ENCODE results near the gene FAU.

The FAU gene

DNA sequence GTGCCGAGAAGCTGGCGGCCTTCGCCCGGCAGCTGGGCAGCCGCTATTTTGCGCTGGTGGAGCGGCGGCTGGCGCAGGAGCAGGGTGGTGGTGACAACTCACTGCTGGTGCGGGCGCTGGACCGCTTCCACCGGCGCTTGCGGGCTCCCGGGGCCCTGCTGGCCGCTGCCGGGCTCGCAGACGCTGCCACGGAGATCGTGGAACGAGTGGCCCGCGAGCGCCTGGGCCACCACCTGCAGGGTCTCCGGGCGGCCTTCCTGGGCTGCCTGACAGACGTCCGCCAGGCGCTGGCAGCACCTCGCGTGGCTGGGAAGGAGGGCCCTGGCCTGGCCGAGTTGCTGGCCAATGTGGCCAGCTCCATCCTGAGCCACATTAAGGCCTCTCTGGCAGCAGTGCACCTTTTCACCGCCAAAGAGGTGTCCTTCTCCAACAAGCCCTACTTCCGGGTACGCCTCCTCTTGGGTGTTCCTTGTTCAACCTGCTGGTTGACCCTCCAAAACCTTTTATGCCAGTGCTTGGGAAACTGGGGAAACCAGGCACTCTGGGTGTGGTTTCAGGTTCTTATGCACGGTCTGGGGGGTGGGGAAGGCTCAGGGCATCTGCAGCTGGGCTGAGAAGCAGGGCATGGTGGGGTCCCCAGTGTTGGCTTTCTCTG, 13.3 kb downstream of the FAU start:
- no peak for TF ChIP-seq SUZ12 (IDR thresholded peaks at IDR 0.05; ENCODE audit: extremely low read depth, insufficient read depth, insufficient read length)
- TF ChIP-seq ZNF274 (IDR thresholded peaks at IDR 0.05; ENCODE audit: low read depth, low read length), result no peak
- TF ChIP-seq YY1 (IDR thresholded peaks at IDR 0.05; ENCODE audit: insufficient read depth, insufficient read length), result no peak
- Histone ChIP-seq H3K9me3 (ENCODE audit: insufficient read depth, low read length) (no peaks in the 10 kb centered on the region), H3K4me3 (ENCODE audit: insufficient read length, low read depth) (no peak overlapping the region), H3K27me3 (ENCODE audit: insufficient read depth, insufficient read length) (no peaks in the 10 kb centered on the region), H3K4me1 (ENCODE audit: insufficient read depth, insufficient read length) (peaks cover 8% of the 10 kb centered on the region), H3K36me3 (ENCODE audit: insufficient read depth, insufficient read length, low read length) (peaks cover 44% of the 10 kb centered on the region), H3K9ac (ENCODE audit: insufficient read length, low read depth) (no peak overlapping the region)
- no peak for DNase-seq (ENCODE audit: low read depth, low spot score)

DNA sequence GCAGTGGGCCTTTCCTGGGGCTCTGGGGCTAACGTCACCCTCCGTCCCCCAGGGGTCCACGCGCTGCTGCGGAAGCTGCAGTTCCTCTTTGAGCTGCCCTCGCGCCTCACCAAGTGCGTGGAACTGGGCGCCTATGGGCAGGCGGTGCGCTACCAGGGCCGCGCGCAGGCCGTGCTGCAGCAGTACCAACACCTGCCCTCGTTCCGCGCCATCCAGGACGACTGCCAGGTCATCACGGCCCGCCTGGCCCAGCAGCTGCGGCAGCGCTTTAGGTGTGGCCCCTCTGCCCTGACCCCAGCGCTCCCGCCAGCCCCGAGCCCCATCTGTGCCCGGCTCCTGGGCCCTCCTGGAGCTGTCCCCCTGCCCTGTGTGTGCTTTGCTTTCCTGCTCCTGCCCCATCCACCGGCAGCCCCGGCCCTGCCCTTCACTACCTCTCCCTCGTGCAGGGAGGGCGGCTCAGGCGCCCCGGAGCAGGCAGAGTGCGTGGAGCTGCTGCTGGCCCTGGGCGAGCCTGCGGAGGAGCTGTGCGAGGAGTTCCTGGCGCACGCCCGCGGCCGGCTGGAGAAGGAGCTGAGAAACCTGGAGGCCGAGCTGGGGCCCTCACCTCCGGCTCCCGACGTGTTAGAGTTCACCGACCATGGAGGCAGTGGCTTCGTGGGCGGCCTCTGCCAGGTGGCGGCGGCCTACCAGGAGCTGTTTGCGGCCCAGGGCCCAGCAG, 14.0 kb downstream of the FAU start:
- peaks cover 8% of the 10 kb centered on the region for H3K4me1 ChIP-seq (ENCODE audit: insufficient read depth, insufficient read length)
- TF ChIP-seq SUZ12 (IDR thresholded peaks at IDR 0.05; ENCODE audit: extremely low read depth, insufficient read depth, insufficient read length), result no peak
- TF ChIP-seq YY1 (IDR thresholded peaks at IDR 0.05; ENCODE audit: insufficient read depth, insufficient read length), result no peak
- TF ChIP-seq ZNF274 (IDR thresholded peaks at IDR 0.05; ENCODE audit: low read depth, low read length), result no peak
- DNase-seq (ENCODE audit: low read depth, low spot score), result no peak
- no peaks in the 10 kb centered on the region for H3K9me3 ChIP-seq (ENCODE audit: insufficient read depth, low read length)
- H3K36me3 ChIP-seq (ENCODE audit: insufficient read depth, insufficient read length, low read length), result peaks cover 46% of the 10 kb centered on the region
- no peak overlapping the region for H3K4me3 ChIP-seq (ENCODE audit: insufficient read length, low read depth)
- no peaks in the 10 kb centered on the region for H3K27me3 ChIP-seq (ENCODE audit: insufficient read depth, insufficient read length)
- H3K9ac ChIP-seq (ENCODE audit: insufficient read length, low read depth), result no peak overlapping the region

DNA sequence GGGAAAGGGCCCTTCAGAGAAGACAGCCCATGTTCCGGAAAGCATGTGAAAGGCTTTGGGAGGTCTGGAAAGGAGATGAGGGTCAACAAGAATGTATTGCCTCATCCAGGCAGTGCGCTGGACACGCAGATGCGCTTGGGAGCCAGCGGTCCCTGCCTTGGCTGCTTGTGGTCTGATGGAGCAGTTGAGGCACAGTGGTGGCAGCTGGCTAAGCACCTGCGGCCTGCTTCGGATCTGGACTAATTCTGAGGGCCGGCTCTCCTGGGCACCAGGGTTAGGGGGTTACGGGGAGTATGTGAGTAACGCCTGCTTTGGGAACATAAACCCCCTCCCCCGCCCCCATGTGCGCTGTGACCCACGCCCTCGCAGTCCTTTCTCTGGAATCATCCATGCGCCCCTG, 14.9 kb downstream of the FAU start:
- DNase-seq (ENCODE audit: low read depth, low spot score), result no peak
- H3K9ac ChIP-seq (ENCODE audit: insufficient read length, low read depth), result no peak overlapping the region
- H3K4me1 ChIP-seq (ENCODE audit: insufficient read depth, insufficient read length), result peaks cover 8% of the 10 kb centered on the region
- H3K36me3 ChIP-seq (ENCODE audit: insufficient read depth, insufficient read length, low read length), result peaks cover 52% of the 10 kb centered on the region
- no peak overlapping the region for H3K4me3 ChIP-seq (ENCODE audit: insufficient read length, low read depth)
- H3K9me3 ChIP-seq (ENCODE audit: insufficient read depth, low read length), result no peaks in the 10 kb centered on the region
- H3K27me3 ChIP-seq (ENCODE audit: insufficient read depth, insufficient read length), result no peaks in the 10 kb centered on the region
- TF ChIP-seq YY1 (IDR thresholded peaks at IDR 0.05; ENCODE audit: insufficient read depth, insufficient read length) (no peak), SUZ12 (IDR thresholded peaks at IDR 0.05; ENCODE audit: extremely low read depth, insufficient read depth, insufficient read length) (no peak), ZNF274 (IDR thresholded peaks at IDR 0.05; ENCODE audit: low read depth, low read length) (no peak)

DNA sequence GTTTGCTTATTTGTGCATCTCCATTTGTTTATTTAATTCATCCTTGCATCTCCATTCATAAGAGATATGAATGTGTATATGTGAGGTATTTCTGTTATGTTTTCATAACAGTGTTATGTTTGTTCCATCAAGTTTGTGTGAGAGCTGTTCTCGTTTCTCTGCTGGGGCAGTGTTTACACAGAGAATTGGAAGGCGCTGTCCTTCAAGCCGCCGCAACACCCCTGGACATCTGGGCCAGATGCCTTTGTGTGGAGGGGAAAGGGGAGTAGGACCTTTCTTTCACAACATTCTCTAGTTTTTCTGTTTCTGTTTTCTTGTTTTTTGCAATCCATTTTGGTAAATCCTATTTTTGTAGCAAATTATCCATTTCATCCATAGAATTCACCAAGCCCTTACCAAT, 17.3 kb downstream of the FAU start:
- H3K36me3 ChIP-seq (ENCODE audit: insufficient read depth, insufficient read length, low read length), result peaks cover 51% of the 10 kb centered on the region

DNA sequence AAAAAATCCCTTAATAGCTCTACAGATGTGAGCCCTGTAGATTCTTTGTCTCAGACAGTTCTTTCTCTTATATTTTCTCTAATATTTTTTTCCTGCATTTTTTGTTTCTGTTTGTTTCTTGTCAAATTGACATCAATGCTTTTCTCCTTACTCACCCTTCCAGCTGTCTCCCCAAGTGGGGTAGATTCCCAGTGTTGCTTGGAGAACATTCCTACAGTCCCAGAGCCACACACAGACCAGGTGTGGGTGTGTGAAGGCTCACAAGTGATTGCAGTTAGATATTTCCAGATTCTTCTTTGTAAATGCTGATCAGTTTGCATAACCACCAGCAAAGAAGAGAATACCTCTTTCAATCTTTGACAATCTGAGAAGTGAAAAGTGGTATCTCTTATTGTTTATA, 18.5 kb downstream of the FAU start:
- Histone ChIP-seq H3K4me1 (ENCODE audit: insufficient read depth, insufficient read length) (no peaks in the 10 kb centered on the region), H3K27me3 (ENCODE audit: insufficient read depth, insufficient read length) (no peaks in the 10 kb centered on the region), H3K9me3 (ENCODE audit: insufficient read depth, low read length) (no peaks in the 10 kb centered on the region), H3K36me3 (ENCODE audit: insufficient read depth, insufficient read length, low read length) (peaks cover 49% of the 10 kb centered on the region), H3K9ac (ENCODE audit: insufficient read length, low read depth) (no peak overlapping the region), H3K4me3 (ENCODE audit: insufficient read length, low read depth) (no peak overlapping the region)
- no peak for DNase-seq (ENCODE audit: low read depth, low spot score)
- TF ChIP-seq ZNF274 (IDR thresholded peaks at IDR 0.05; ENCODE audit: low read depth, low read length), result no peak
- no peak for TF ChIP-seq SUZ12 (IDR thresholded peaks at IDR 0.05; ENCODE audit: extremely low read depth, insufficient read depth, insufficient read length)
- no peak for TF ChIP-seq YY1 (IDR thresholded peaks at IDR 0.05; ENCODE audit: insufficient read depth, insufficient read length)

More for the DNA sequence above, 17.3 kb downstream of the FAU start:
- Histone ChIP-seq H3K9ac (ENCODE audit: insufficient read length, low read depth) (no peak overlapping the region), H3K4me3 (ENCODE audit: insufficient read length, low read depth) (no peak overlapping the region), H3K27me3 (ENCODE audit: insufficient read depth, insufficient read length) (no peaks in the 10 kb centered on the region), H3K4me1 (ENCODE audit: insufficient read depth, insufficient read length) (no peaks in the 10 kb centered on the region), H3K9me3 (ENCODE audit: insufficient read depth, low read length) (no peaks in the 10 kb centered on the region)
- no peak for DNase-seq (ENCODE audit: low read depth, low spot score)
- TF ChIP-seq ZNF274 (IDR thresholded peaks at IDR 0.05; ENCODE audit: low read depth, low read length), result no peak
- no peak for TF ChIP-seq YY1 (IDR thresholded peaks at IDR 0.05; ENCODE audit: insufficient read depth, insufficient read length)
- no peak for TF ChIP-seq SUZ12 (IDR thresholded peaks at IDR 0.05; ENCODE audit: extremely low read depth, insufficient read depth, insufficient read length)

DNA sequence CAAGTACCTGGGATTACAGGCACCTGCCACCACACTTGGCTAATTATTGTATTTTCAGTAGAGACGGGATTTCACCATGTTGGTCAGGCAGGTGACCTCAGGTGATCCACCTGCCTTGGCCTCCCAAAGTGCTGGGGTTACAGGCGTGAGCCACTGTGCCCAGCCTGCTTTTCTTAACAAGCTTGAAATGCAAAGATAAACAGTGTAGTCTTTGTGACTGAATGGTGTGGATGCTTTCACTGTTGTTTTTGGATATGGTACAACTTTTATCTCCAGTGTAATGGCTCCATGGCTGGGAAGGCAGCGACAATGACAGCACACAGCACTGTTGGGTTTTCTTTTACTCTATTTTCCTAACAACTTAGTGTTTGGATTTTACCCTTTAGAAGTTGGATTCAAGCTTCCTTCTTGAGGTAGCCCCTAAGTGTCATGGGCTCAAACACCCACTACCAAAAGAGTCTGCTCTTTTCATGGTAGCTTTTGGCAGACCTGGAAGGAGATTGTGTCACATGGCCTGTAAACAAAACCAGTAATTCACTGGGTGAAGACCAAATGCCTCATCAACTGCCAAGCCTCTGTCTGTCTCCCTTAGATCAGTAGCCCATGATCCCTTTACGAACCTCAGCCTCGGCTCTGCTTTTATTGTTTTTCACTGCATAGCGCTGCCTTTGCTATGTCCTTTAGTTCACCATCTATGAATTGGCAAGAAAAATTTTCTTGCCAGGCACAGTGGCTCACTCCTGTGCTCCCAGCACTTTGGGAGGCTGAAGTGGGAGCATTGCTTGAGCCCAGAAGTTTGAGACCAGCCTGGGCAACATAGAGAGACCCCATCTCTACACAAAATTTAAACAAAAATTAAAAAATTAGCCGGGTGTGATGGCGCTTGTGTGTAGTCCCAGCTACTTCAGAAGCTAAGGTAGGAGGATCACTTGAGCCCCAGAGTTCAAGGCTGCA, 19.5 kb downstream of the FAU start:
- DNase-seq (ENCODE audit: low read depth, low spot score), result no peak
- Histone ChIP-seq H3K9me3 (ENCODE audit: insufficient read depth, low read length) (no peaks in the 10 kb centered on the region), H3K4me1 (ENCODE audit: insufficient read depth, insufficient read length) (no peaks in the 10 kb centered on the region), H3K9ac (ENCODE audit: insufficient read length, low read depth) (no peak overlapping the region), H3K27me3 (ENCODE audit: insufficient read depth, insufficient read length) (no peaks in the 10 kb centered on the region), H3K36me3 (ENCODE audit: insufficient read depth, insufficient read length, low read length) (peaks cover 52% of the 10 kb centered on the region), H3K4me3 (ENCODE audit: insufficient read length, low read depth) (no peak overlapping the region)
- TF ChIP-seq YY1 (IDR thresholded peaks at IDR 0.05; ENCODE audit: insufficient read depth, insufficient read length), result no peak
